Upper lobe of right lung (tissue), 1 donor: ENCODE results near the gene TBC1D22A. TPM values are rescaled to one million over a fixed set of nuclear protein-coding genes. Genes with fewer than 3 reads are reported as not detected.

Source experiments
- ATAC-seq: fragments of 200-7000 bp; cut with Tn5 transposase; one replicate; pipeline ENCODE4 v1.9.1; 2020; ENCODE audit warnings: mild to moderate bottlenecking, moderate library complexity
- DNase-seq: peaks from one replicate; pipeline ENCODE4 v3.0.0-alpha.2; 2020
- H3K27ac ChIP-seq: fragments of 200-600 bp; one replicate; pipeline ENCODE4 v1.8.0; 2022
- H3K27me3 ChIP-seq: fragments of 200-600 bp; one replicate; pipeline ENCODE4 v1.8.0; 2022; ENCODE audit warnings: mild to moderate bottlenecking
- H3K36me3 ChIP-seq: fragments of 200-600 bp; one replicate; pipeline ENCODE4 v1.8.0; 2022
- H3K4me1 ChIP-seq: fragments of 200-600 bp; one replicate; pipeline ENCODE4 v1.8.0; 2022
- H3K4me3 ChIP-seq: fragments of 200-600 bp; one replicate; pipeline ENCODE4 v1.8.0; 2022; ENCODE audit warnings: mild to moderate bottlenecking
- H3K9me3 ChIP-seq: fragments of 200-600 bp; one replicate; pipeline ENCODE4 v1.8.0; 2022
- intact Hi-C: fragments of 100-400 bp; cut with DNase I; formaldehyde crosslinking; loops from one replicate; pipeline ENCODE4 v1.11.0; 2022
- total RNA-seq: library from RNA; stranded (reverse); fragmentation: NEBNext Ultra II Directional; extraction: Animal tissue kit (Norgen Biotek cat#: 25700); gene quantifications from one replicate; pipeline ENCODE4 v1.2.1, GENCODE V29; 2021
- TF ChIP-seq, protein P1 (sequence below): fragments of 200-600 bp; IDR thresholded peaks from one replicate; pipeline ENCODE4 v1.8.0; 2022; ENCODE audit warnings: antibody characterized with exemption
- donor health status: DM: no; HTN: yes; CAD: no; lungs with severe emphysema.

Gene TBC1D22A
- total RNA-seq, 1 donor from 2014 or later = 31.3 TPM

DNA sequence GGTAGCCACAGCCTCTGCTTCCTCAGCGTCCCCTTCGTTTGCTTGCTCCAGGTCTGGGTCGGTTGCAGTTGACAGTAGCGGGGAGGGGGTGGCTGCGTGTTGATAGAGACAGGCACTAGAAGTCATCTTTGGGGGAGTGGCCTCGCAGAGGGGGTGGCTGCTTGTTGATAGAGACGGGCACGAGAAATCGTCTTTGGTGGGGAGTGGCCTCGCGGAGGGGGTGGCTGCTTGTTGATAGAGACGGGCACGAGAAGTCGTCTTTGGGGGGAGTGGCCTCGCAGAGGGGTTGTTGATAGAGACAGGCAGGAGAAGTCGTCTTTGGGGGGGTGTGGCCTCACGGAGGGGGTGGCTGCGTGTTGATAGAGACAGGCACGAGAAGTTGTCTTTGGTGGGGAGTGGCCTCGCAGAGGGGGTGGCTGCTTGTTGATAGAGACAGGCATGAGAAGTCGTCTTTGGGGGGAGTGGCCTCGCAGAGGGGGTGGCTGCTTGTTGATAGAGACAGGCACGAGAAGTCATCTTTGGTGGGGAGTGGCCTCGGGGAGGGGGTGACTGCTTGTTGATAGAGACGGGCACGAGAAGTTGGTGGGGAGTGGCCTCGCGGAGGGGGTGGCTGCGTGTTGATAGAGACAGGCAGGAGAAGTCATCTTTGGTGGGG is 328.3 kb downstream of the TBC1D22A start:
- DNase-seq (no peak), ATAC-seq (no peak)
- no peak overlapping the region for H3K27ac ChIP-seq
- no peak overlapping the region for H3K4me3 ChIP-seq
- TF ChIP-seq, protein P1, sequence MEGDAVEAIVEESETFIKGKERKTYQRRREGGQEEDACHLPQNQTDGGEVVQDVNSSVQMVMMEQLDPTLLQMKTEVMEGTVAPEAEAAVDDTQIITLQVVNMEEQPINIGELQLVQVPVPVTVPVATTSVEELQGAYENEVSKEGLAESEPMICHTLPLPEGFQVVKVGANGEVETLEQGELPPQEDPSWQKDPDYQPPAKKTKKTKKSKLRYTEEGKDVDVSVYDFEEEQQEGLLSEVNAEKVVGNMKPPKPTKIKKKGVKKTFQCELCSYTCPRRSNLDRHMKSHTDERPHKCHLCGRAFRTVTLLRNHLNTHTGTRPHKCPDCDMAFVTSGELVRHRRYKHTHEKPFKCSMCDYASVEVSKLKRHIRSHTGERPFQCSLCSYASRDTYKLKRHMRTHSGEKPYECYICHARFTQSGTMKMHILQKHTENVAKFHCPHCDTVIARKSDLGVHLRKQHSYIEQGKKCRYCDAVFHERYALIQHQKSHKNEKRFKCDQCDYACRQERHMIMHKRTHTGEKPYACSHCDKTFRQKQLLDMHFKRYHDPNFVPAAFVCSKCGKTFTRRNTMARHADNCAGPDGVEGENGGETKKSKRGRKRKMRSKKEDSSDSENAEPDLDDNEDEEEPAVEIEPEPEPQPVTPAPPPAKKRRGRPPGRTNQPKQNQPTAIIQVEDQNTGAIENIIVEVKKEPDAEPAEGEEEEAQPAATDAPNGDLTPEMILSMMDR = no peak
- no peaks in the 10 kb centered on the region for H3K27me3 ChIP-seq
- no peaks in the 10 kb centered on the region for H3K4me1 ChIP-seq
- intact Hi-C loops = no loop called here
- H3K36me3 ChIP-seq = no peaks in the 10 kb centered on the region
- no peaks in the 10 kb centered on the region for H3K9me3 ChIP-seq

DNA sequence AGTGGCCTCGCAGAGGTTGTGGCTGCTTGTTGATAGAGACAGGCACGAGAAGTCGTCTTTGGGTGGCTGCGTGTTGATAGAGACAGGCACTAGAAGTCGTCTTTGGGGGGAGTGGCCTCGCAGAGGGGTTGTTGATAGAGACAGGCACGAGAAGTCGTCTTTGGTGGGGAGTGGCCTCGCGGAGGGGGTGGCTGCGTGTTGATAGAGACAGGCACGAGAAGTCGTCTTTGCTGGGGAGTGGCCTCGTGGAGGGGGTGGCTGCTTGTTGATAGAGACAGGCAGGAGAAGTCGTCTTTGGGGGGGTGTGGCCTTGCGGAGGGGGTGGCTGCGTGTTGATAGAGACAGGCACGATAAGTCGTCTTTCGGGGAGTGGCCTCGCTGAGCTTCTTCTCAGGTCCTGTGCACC is 328.8 kb downstream of the TBC1D22A start:
- ATAC-seq = no peak
- no peaks in the 10 kb centered on the region for H3K27me3 ChIP-seq
- H3K4me3 ChIP-seq = no peak overlapping the region
- no peak overlapping the region for H3K27ac ChIP-seq
- intact Hi-C loops = no loop called here
- no peaks in the 10 kb centered on the region for H3K4me1 ChIP-seq
- no peaks in the 10 kb centered on the region for H3K9me3 ChIP-seq
- TF ChIP-seq, protein P1 = no peak
- DNase-seq = no peak
- no peaks in the 10 kb centered on the region for H3K36me3 ChIP-seq

DNA sequence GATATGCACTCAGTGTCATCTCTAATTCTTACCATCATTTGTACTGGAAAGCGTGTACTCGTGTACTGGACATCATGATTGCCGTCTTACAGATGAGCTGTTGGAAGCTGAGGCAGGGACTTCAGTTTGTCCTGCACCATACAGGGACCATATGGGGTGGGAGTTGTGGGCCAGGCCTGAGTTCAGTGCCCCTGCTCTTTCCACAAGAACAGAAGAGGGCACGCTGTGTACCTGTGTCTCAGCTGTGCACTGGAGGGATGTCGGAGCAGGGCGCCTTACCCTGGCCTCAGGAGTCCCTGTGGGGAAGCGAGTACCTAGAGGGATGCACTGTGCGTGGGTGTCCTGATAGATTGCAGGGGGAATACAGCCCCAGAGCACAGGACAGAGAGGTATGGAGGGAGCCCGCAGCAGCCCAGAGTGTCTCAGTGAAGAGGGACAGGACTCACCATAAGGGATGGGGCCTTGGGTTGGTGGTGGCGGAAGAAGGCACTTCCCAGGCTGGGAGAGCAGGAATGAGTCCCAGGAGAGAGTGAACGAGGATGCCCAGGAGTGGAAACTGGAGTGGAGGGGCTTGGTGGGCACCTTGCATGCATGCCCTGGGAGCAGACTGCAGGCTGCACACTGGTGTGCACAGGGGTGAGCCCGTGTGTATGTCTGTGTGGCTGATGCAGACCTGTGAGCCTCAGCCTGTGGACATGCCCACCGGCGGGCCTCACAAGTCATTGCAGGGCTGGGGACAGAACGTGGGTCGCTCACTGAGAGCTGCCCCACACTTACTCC is 329.7 kb downstream of the TBC1D22A start:
- ATAC-seq (no peak), DNase-seq (no peak)
- no peak overlapping the region for H3K27ac ChIP-seq
- H3K4me3 ChIP-seq = no peak overlapping the region
- H3K9me3 ChIP-seq = no peaks in the 10 kb centered on the region
- no peaks in the 10 kb centered on the region for H3K4me1 ChIP-seq
- TF ChIP-seq, protein P1 = no peak
- no peaks in the 10 kb centered on the region for H3K27me3 ChIP-seq
- intact Hi-C loops = no loop called here
- H3K36me3 ChIP-seq = no peaks in the 10 kb centered on the region

DNA sequence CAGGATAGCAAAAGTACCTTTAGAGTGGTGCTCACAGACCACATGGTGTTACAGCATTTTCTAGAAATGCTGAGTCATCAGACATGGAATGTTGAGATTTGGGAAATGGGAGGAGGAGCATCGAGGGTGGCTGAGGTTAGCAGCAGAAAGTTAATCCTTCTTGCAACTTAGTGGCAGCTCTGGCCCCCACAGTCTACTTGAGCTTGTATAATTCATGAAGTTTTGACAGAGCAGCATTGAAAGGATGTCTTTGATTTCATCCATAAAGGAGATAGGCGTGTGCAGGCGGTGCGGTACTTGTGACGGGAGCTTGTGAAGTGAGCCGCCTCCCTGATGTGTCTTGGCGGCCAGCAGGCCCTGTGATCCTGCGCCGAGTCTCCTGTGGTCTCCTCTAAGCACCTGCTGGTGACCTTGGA is 330.5 kb downstream of the TBC1D22A start:
- Histone ChIP-seq H3K27me3 (no peaks in the 10 kb centered on the region), H3K36me3 (no peaks in the 10 kb centered on the region), H3K9me3 (no peaks in the 10 kb centered on the region), H3K27ac (no peak overlapping the region), H3K4me1 (no peaks in the 10 kb centered on the region), H3K4me3 (no peak overlapping the region)
- ATAC-seq (peak; percentile 49), DNase-seq (no peak)
- intact Hi-C loops = no loop called here
- TF ChIP-seq, protein P1 = no peak

DNA sequence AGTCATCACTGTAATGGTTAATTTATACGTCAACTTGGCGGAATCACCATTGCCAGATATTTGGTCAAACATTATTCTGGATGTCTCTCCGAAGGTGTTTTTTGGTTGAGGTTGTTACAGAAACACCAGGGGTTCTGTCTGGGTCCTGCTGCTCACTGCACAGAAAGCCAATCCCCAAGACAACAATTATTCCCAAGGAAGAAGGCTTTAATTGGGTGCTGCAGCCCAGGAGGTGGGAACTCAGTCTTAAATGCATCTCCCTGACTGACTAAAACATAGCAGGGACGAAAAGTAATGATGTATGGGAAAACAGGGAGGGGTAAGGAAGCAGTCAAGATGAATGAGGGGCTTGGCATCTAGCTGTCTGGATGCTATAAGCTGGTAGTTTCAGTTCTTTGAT is 331.3 kb downstream of the TBC1D22A start:
- intact Hi-C loops = no loop called here
- H3K27ac ChIP-seq = no peak overlapping the region
- no peak overlapping the region for H3K4me3 ChIP-seq
- TF ChIP-seq, protein P1 = no peak
- no peaks in the 10 kb centered on the region for H3K4me1 ChIP-seq
- ATAC-seq (no peak), DNase-seq (no peak)
- H3K27me3 ChIP-seq = no peaks in the 10 kb centered on the region
- H3K36me3 ChIP-seq = no peaks in the 10 kb centered on the region
- H3K9me3 ChIP-seq = no peaks in the 10 kb centered on the region
